Liver (tissue), 3 donors: ENCODE data around the gene MGAT3.

ENCODE experiments used
- EGR1 ChIP-seq, 2 donors: IDR thresholded peaks; 2 replicates each; pipeline ENCODE4 v1.6.1; 2016 to 2018; ENCODE audit warnings: antibody characterized with exemption in 2 of 2, low read depth in 2 of 2
- GABPA ChIP-seq, 2 donors: IDR thresholded peaks in 1 of 2; conservative IDR thresholded peaks in 1 of 2; 2 replicates each; pipeline ENCODE4 v1.6.1; 2016; ENCODE audit warnings: antibody characterized with exemption in 2 of 2, mild to moderate bottlenecking in 1 of 2, moderate library complexity in 1 of 2
- HNF4A ChIP-seq, 2 donors: conservative IDR thresholded peaks; 2 replicates each; pipeline ENCODE4 v1.6.1; 2016; ENCODE audit warnings: antibody characterized with exemption in 2 of 2, mild to moderate bottlenecking in 2 of 2
- JUND ChIP-seq, 2 donors: IDR thresholded peaks; 2 replicates each; pipeline ENCODE4 v1.6.1; 2016; ENCODE audit warnings: antibody characterized with exemption in 2 of 2
- RAD21 ChIP-seq, 2 donors: IDR thresholded peaks; 2 replicates each; pipeline ENCODE4 v1.6.1; 2016; ENCODE audit warnings: antibody characterized with exemption in 2 of 2, mild to moderate bottlenecking in 2 of 2
- RXRA ChIP-seq, 2 donors: IDR thresholded peaks; 2 replicates each; pipeline ENCODE4 v1.6.1; 2017 to 2018; ENCODE audit warnings: antibody characterized with exemption in 2 of 2, mild to moderate bottlenecking in 1 of 2
- SP1 ChIP-seq: IDR thresholded peaks from 2 replicates; pipeline ENCODE4 v1.6.1; 2018; ENCODE audit warnings: antibody characterized with exemption, mild to moderate bottlenecking
- TAF1 ChIP-seq: conservative IDR thresholded peaks from 2 replicates; pipeline ENCODE4 v1.6.1; 2016; ENCODE audit warnings: antibody characterized with exemption, mild to moderate bottlenecking
- YY1 ChIP-seq: IDR thresholded peaks from 2 replicates; pipeline ENCODE4 v1.6.1; 2016; ENCODE audit warnings: antibody characterized with exemption, mild to moderate bottlenecking
- TF ChIP-seq, protein P1 (sequence below): IDR thresholded peaks from 2 replicates; pipeline ENCODE4 v1.6.1; 2016; ENCODE audit warnings: antibody characterized with exemption
- TF ChIP-seq, protein P2 (sequence below): IDR thresholded peaks from 2 replicates; pipeline ENCODE4 v1.6.1; 2016; ENCODE audit warnings: antibody characterized with exemption
- TF ChIP-seq, protein P3 (sequence below): fragments of 150-350 bp; IDR thresholded peaks from 2 replicates; pipeline ENCODE4 v1.5.1; 2017; ENCODE audit warnings: improper control_type of control experiment, low read depth, low read length; ENCODE audit not compliant: missing input control
- TF ChIP-seq, protein P4 (sequence below): IDR thresholded peaks from 2 replicates; pipeline ENCODE4 v1.6.1; 2016; ENCODE audit warnings: antibody characterized with exemption
- TF ChIP-seq, protein P5 (sequence below): IDR thresholded peaks from 2 replicates; pipeline ENCODE4 v1.6.1; 2016; ENCODE audit warnings: antibody characterized with exemption, mild to moderate bottlenecking
- donor health status: healthy.
- donor health status: healthy.

DNA sequence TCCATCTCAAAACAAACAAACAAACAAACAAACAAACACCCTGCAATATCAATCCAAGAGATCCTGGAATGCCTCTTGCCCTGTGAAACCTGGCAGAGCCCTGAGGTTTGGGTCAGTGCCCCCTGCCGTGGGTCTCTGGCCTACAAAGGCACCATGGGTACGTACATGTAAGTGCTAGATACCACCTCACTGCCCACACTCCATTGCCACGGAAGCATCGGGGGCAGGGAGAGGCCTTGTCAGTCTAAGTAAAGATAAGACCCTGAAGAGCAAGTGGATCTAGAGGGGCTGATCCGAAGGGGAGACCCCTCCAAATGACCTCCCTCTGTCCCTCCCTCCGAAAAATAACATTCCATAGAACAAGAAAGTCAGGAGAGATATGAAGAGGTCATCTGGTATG, 43.3 kb downstream of the MGAT3 start:
- TF ChIP-seq, protein P1, sequence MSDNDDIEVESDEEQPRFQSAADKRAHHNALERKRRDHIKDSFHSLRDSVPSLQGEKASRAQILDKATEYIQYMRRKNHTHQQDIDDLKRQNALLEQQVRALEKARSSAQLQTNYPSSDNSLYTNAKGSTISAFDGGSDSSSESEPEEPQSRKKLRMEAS = no peak
- TF ChIP-seq, protein P2, sequence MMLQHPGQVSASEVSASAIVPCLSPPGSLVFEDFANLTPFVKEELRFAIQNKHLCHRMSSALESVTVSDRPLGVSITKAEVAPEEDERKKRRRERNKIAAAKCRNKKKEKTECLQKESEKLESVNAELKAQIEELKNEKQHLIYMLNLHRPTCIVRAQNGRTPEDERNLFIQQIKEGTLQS = no peak
- TF ChIP-seq, protein P3, sequence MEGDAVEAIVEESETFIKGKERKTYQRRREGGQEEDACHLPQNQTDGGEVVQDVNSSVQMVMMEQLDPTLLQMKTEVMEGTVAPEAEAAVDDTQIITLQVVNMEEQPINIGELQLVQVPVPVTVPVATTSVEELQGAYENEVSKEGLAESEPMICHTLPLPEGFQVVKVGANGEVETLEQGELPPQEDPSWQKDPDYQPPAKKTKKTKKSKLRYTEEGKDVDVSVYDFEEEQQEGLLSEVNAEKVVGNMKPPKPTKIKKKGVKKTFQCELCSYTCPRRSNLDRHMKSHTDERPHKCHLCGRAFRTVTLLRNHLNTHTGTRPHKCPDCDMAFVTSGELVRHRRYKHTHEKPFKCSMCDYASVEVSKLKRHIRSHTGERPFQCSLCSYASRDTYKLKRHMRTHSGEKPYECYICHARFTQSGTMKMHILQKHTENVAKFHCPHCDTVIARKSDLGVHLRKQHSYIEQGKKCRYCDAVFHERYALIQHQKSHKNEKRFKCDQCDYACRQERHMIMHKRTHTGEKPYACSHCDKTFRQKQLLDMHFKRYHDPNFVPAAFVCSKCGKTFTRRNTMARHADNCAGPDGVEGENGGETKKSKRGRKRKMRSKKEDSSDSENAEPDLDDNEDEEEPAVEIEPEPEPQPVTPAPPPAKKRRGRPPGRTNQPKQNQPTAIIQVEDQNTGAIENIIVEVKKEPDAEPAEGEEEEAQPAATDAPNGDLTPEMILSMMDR = no peak
- TF ChIP-seq, protein P4, sequence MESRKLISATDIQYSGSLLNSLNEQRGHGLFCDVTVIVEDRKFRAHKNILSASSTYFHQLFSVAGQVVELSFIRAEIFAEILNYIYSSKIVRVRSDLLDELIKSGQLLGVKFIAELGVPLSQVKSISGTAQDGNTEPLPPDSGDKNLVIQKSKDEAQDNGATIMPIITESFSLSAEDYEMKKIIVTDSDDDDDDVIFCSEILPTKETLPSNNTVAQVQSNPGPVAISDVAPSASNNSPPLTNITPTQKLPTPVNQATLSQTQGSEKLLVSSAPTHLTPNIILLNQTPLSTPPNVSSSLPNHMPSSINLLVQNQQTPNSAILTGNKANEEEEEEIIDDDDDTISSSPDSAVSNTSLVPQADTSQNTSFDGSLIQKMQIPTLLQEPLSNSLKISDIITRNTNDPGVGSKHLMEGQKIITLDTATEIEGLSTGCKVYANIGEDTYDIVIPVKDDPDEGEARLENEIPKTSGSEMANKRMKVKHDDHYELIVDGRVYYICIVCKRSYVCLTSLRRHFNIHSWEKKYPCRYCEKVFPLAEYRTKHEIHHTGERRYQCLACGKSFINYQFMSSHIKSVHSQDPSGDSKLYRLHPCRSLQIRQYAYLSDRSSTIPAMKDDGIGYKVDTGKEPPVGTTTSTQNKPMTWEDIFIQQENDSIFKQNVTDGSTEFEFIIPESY = no peak
- TF ChIP-seq RAD21 (IDR thresholded peaks at IDR 0.05) = no peak
- no peak for TF ChIP-seq RXRA (IDR thresholded peaks at IDR 0.05)
- no peak for TF ChIP-seq SP1
- no peak for TF ChIP-seq GABPA (IDR thresholded peaks at IDR 0.05 in 1 of 2, conservative IDR thresholded peaks at IDR 0.05 in 1 of 2)
- TF ChIP-seq JUND (IDR thresholded peaks at IDR 0.05) = no peak
- TF ChIP-seq YY1 = no peak
- no peak for TF ChIP-seq HNF4A (conservative IDR thresholded peaks at IDR 0.05)
- TF ChIP-seq TAF1 = no peak
- TF ChIP-seq EGR1 (IDR thresholded peaks at IDR 0.05; ENCODE audit: low read depth in 2 of 2) = no peak
- TF ChIP-seq, protein P5, sequence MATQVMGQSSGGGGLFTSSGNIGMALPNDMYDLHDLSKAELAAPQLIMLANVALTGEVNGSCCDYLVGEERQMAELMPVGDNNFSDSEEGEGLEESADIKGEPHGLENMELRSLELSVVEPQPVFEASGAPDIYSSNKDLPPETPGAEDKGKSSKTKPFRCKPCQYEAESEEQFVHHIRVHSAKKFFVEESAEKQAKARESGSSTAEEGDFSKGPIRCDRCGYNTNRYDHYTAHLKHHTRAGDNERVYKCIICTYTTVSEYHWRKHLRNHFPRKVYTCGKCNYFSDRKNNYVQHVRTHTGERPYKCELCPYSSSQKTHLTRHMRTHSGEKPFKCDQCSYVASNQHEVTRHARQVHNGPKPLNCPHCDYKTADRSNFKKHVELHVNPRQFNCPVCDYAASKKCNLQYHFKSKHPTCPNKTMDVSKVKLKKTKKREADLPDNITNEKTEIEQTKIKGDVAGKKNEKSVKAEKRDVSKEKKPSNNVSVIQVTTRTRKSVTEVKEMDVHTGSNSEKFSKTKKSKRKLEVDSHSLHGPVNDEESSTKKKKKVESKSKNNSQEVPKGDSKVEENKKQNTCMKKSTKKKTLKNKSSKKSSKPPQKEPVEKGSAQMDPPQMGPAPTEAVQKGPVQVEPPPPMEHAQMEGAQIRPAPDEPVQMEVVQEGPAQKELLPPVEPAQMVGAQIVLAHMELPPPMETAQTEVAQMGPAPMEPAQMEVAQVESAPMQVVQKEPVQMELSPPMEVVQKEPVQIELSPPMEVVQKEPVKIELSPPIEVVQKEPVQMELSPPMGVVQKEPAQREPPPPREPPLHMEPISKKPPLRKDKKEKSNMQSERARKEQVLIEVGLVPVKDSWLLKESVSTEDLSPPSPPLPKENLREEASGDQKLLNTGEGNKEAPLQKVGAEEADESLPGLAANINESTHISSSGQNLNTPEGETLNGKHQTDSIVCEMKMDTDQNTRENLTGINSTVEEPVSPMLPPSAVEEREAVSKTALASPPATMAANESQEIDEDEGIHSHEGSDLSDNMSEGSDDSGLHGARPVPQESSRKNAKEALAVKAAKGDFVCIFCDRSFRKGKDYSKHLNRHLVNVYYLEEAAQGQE = no peak
